SK-N-SH (cell line): ENCODE results near the gene CLEC2D.

Experiments used
- CTCF ChIP-seq: fragments of 200-600 bp; sonication (generic); IDR thresholded peaks from 2 replicates; pipeline ENCODE4 v1.6.1; 2017; ENCODE audit warnings: antibody characterized with exemption, mild to moderate bottlenecking, moderate library complexity
- GABPA ChIP-seq: IDR thresholded peaks from 2 replicates; pipeline ENCODE4 v1.4.0; 2012; ENCODE audit warnings: low read depth, mild to moderate bottlenecking
- NFIC ChIP-seq: IDR thresholded peaks from 2 replicates; pipeline ENCODE4 v1.4.0; 2012; ENCODE audit warnings: borderline replicate concordance
- TCF12 ChIP-seq: IDR thresholded peaks from 2 replicates; pipeline ENCODE4 v1.4.0; 2012
- YY1 ChIP-seq: IDR thresholded peaks from 2 replicates; pipeline ENCODE4 v1.4.0; 2012; ENCODE audit warnings: low read depth, mild to moderate bottlenecking

GRCh38 chr12:9667403-9668160 is 1.9 kb upstream of the CLEC2D start:
- TF ChIP-seq CTCF: no peak
- TF ChIP-seq GABPA: no peak
- no peak for TF ChIP-seq YY1
- TF ChIP-seq NFIC: no peak
- no peak for TF ChIP-seq TCF12
